Keratinocyte (primary cell): ENCODE data around the gene PSD4. TPM values are rescaled to one million over a fixed set of nuclear protein-coding genes. Genes with fewer than 3 reads are reported as not detected.
A peak's percentile ranks its signal among the peaks of the same experiment; 100 is the strongest.

Experiments
- DNase-seq: peaks from one replicate; pipeline ENCODE4 v3.0.0-alpha.2; 2011; ENCODE audit warnings: low read depth, missing footprints, low spot score
- FAIRE-seq: peaks from 2 replicates; lab custom pipeline; 2011; peaks lifted over from hg19 to GRCh38; lab: Jason Lieb, UNC
- H2AFZ ChIP-seq: 2 replicates; pipeline ENCODE4 v1.6.0; 2012; ENCODE audit warnings: low read length, control low read depth, inconsistent platforms; ENCODE audit not compliant: control insufficient read depth
- H3K27ac ChIP-seq: 2 replicates; pipeline ENCODE4 v1.5.1; 2011; ENCODE audit warnings: low read length; ENCODE audit not compliant: control insufficient read depth, insufficient read depth
- H3K27me3 ChIP-seq: 3 replicates; pipeline ENCODE4 v1.6.0; 2011; ENCODE audit warnings: low read length; ENCODE audit not compliant: control insufficient read depth, insufficient read depth; ENCODE audit errors: extremely low read depth
- H3K36me3 ChIP-seq, 2 experiments: 2 replicates in 1 of 2; 3 replicates in 1 of 2; pipeline ENCODE4 v1.5.1; 2011; ENCODE audit warnings: low read length in 2 of 2, mild to moderate bottlenecking in 1 of 2; ENCODE audit not compliant: control insufficient read depth in 2 of 2, insufficient read depth in 2 of 2; ENCODE audit errors: extremely low read depth in 1 of 2
- H3K4me1 ChIP-seq: 3 replicates; pipeline ENCODE4 v1.5.1; 2011; ENCODE audit warnings: low read length; ENCODE audit not compliant: control insufficient read depth, insufficient read depth; ENCODE audit errors: extremely low read depth
- H3K4me2 ChIP-seq: 3 replicates; pipeline ENCODE4 v1.6.0; 2011; ENCODE audit warnings: low read depth, low read length; ENCODE audit not compliant: control insufficient read depth, insufficient read depth; ENCODE audit errors: extremely low read depth
- H3K4me3 ChIP-seq, 3 experiments: fragments of 200-600 bp in 1 of 3; sonication (generic) in 1 of 3; 2 replicates in 2 of 3; 3 replicates in 1 of 3; pipeline ENCODE4 v1.5.1; 2011 to 2016; ENCODE audit warnings: low read length in 3 of 3, mild to moderate bottlenecking in 3 of 3, control low read depth in 2 of 3, inconsistent platforms in 1 of 3, low read depth in 1 of 3, mixed read lengths in 1 of 3, mixed run types in 1 of 3, moderate library complexity in 1 of 3; ENCODE audit not compliant: control insufficient read depth in 2 of 3, insufficient read depth in 2 of 3; ENCODE audit errors: extremely low read depth in 1 of 3
- H3K79me2 ChIP-seq: 2 replicates; pipeline ENCODE4 v1.6.0; 2012; ENCODE audit warnings: low read length; ENCODE audit not compliant: control insufficient read depth, insufficient read depth
- H3K9ac ChIP-seq: 3 replicates; pipeline ENCODE4 v1.6.0; 2011; ENCODE audit warnings: low read length; ENCODE audit not compliant: control insufficient read depth, insufficient read depth; ENCODE audit errors: extremely low read depth
- H3K9me1 ChIP-seq: 3 replicates; pipeline ENCODE4 v1.6.0; 2011; ENCODE audit warnings: low read length; ENCODE audit not compliant: control insufficient read depth, insufficient read depth; ENCODE audit errors: extremely low read depth
- H3K9me3 ChIP-seq: 2 replicates; pipeline ENCODE4 v1.5.1; 2012; ENCODE audit warnings: low read depth, low read length; ENCODE audit not compliant: control insufficient read depth
- H4K20me1 ChIP-seq: 3 replicates; pipeline ENCODE4 v1.6.0; 2011; ENCODE audit warnings: low read length; ENCODE audit not compliant: control insufficient read depth, insufficient read depth; ENCODE audit errors: extremely low read depth
- EZH2 ChIP-seq: IDR thresholded peaks from one replicate; pipeline ENCODE4 v1.6.1; 2012; ENCODE audit warnings: inconsistent platforms, mild to moderate bottlenecking, low read length, moderate library complexity
- dilution Hi-C: fragments of 300-500 bp; cut with MboI; formaldehyde crosslinking; loops from one replicate; pipeline ENCODE4 v1.7.0; 2020; ENCODE audit warnings: low sequenced_read_pairs; ENCODE audit not compliant: extremely low pct_ligation_motif_present
- polyA plus RNA-seq, 5 experiments: library from polyadenylated mRNA; depleted of rRNA in 3 of 5; stranded (reverse) in 3 of 5; stranded (forward) in 1 of 5; unstranded in 1 of 5; fragments of >200 nt; gene quantifications; 1 replicate in 1 of 5; 2 replicates in 3 of 5; 3 replicates in 1 of 5; pipeline versions ENCODE4 v1.2.1 to v1.2.3, GENCODE V29; 2011 to 2012; ENCODE audit warnings: missing spikeins in 2 of 5, low read depth in 1 of 5, low replicate concordance in 1 of 5
- TF ChIP-seq, protein P1 (sequence below), 3 experiments: IDR thresholded peaks in 1 of 3; conservative IDR thresholded peaks in 1 of 3; optimal IDR thresholded peaks in 1 of 3; 2 replicates in 2 of 3; 3 replicates in 1 of 3; pipeline versions ENCODE3 to v1.5.1; 2011; ENCODE audit warnings: low read length in 3 of 3, mild to moderate bottlenecking in 3 of 3, moderate library complexity in 2 of 3, control low read depth in 1 of 3, inconsistent platforms in 1 of 3; ENCODE audit not compliant: insufficient read depth in 2 of 3; ENCODE audit errors: extremely low read depth in 1 of 3

Gene PSD4
- polyA plus RNA-seq, 1 donor (not counting 4 experiments of a cell fraction or from before 2014, with no cell fraction given), result 11.1 TPM

DNA sequence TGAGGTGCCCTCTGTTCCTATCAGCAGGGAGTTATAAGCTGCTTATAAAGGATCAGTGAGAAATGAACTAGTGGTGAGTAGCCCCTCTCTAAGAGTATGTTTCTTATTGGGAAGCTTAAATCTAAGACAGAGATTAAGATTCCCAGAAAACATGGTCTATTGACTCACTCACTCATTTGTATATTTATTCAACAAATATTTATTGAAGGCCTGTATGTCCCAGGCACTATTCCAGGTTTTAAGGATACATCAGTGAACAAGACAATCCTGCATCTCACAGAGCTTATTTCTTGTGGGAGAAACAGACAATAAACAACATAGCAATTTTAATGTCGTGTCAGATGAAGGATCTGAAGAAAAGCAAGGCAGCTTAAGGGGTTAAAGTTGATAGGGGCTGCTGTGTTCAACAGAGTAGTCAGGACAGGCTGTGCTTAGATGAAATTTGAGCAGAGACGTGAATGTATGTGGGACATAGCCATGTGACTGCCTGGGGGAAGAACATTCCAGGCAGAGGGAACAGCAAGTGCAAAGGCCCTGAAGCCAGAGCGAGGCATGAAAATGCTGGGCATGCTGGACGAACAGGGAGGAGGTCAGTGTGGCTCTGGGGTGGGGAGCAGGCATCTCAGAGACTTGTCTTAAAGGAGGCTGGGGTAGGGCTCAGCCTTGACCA lies 14.8 kb upstream of the PSD4 start:
- Histone ChIP-seq H3K4me2 (peak overlapping the region; percentile 97), H3K4me1 (peaks cover 28% of the 10 kb centered on the region), H3K9me1 (peaks cover 3% of the 10 kb centered on the region), H3K36me3 (no peaks in the 10 kb centered on the region), H3K9me3 (no peaks in the 10 kb centered on the region), H3K4me3 (peak overlapping the region in 2 of 3 experiments; percentile 89), H3K27me3 (no peaks in the 10 kb centered on the region), H3K79me2 (peaks cover 23% of the 10 kb centered on the region), H2AFZ (no peak overlapping the region), H4K20me1 (no peaks in the 10 kb centered on the region), H3K27ac (peak overlapping the region; percentile 90), H3K9ac (peak overlapping the region; percentile 28)
- peak; percentile 90 for FAIRE-seq
- DNase-seq, result no peak
- dilution Hi-C loops, result no loop called here
- TF ChIP-seq EZH2, result no peak
- TF ChIP-seq, protein P1, sequence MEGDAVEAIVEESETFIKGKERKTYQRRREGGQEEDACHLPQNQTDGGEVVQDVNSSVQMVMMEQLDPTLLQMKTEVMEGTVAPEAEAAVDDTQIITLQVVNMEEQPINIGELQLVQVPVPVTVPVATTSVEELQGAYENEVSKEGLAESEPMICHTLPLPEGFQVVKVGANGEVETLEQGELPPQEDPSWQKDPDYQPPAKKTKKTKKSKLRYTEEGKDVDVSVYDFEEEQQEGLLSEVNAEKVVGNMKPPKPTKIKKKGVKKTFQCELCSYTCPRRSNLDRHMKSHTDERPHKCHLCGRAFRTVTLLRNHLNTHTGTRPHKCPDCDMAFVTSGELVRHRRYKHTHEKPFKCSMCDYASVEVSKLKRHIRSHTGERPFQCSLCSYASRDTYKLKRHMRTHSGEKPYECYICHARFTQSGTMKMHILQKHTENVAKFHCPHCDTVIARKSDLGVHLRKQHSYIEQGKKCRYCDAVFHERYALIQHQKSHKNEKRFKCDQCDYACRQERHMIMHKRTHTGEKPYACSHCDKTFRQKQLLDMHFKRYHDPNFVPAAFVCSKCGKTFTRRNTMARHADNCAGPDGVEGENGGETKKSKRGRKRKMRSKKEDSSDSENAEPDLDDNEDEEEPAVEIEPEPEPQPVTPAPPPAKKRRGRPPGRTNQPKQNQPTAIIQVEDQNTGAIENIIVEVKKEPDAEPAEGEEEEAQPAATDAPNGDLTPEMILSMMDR (optimal IDR thresholded peaks at IDR 0.05 in 1 of 3, IDR thresholded peaks at IDR 0.05 in 1 of 3, conservative IDR thresholded peaks at IDR 0.05 in 1 of 3; ENCODE audit: extremely low read depth in 1 of 3, insufficient read depth in 2 of 3, low read length in 3 of 3), result no peak

DNA sequence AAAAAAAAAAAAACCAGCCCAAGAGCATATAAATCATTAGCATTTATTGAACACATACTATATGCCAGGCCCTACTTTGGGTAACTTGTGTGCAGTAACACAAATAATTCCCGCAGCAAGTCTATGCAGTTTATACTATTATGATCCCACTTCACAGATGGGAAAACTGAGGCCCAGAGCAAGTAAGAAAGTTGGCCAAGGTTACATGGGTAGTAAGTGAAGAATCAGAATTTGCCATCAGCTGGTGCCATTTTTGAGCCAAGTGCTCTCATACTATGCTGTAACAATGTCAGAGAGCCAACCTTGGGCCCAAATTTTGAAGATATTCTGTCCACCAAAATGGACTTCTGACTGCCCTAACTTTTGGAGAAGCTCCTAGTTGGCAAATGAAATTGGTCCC lies 13.5 kb upstream of the PSD4 start:
- Histone ChIP-seq H3K27ac (no peak overlapping the region), H2AFZ (no peak overlapping the region), H3K36me3 (no peaks in the 10 kb centered on the region), H3K79me2 (peaks cover 35% of the 10 kb centered on the region), H3K9me1 (peaks cover 7% of the 10 kb centered on the region), H3K4me3 (no peak overlapping the region), H4K20me1 (peaks cover 7% of the 10 kb centered on the region), H3K9me3 (no peaks in the 10 kb centered on the region), H3K9ac (no peak overlapping the region), H3K27me3 (no peaks in the 10 kb centered on the region), H3K4me1 (peaks cover 39% of the 10 kb centered on the region), H3K4me2 (no peak overlapping the region)
- DNase-seq (no peak), FAIRE-seq (no peak)
- dilution Hi-C loops, result no loop called here
- TF ChIP-seq, protein P1 (optimal IDR thresholded peaks at IDR 0.05 in 1 of 3, IDR thresholded peaks at IDR 0.05 in 1 of 3, conservative IDR thresholded peaks at IDR 0.05 in 1 of 3; ENCODE audit: extremely low read depth in 1 of 3, insufficient read depth in 2 of 3, low read length in 3 of 3), result no peak
- TF ChIP-seq EZH2, result no peak
